Activated naive CD4-positive, alpha-beta T cell treated with anti-CD3 and anti-CD28 coated beads, Interleukin-2, amount 50 U/mL, for 72 hours (primary cell): ENCODE results near the gene FUT1. TPM values are rescaled to one million over a fixed set of nuclear protein-coding genes. Genes with fewer than 3 reads are reported as not detected.
"Not testable (repeated sequence)": the region's sequence is repeated elsewhere in the genome, so short reads cannot be mapped to it uniquely, and the experiment has no call there.

Experiments
- ATAC-seq, 2 donors: fragments of 150-1000 bp; cut with Tn5 transposase; 2 replicates each; pipeline ENCODE4 v1.10.0; 2021; ENCODE audit warnings: mild to moderate bottlenecking in 2 of 2, moderate library complexity in 2 of 2
- DNase-seq, 2 donors: peaks; one replicate each; pipeline ENCODE4 v3.0.0; 2021 to 2022; ENCODE audit warnings: low spot score in 2 of 2
- H3K27ac Mint-ChIP-seq, 2 donors: one replicate each; pipeline ENCODE4 v1.8.0; 2022; ENCODE audit warnings: mild to moderate bottlenecking in 2 of 2, mixed read lengths in 2 of 2
- H3K36me3 Mint-ChIP-seq, 2 donors: one replicate each; pipeline ENCODE4 v1.8.0; 2022; ENCODE audit warnings: mixed read lengths in 2 of 2
- H3K9me3 Mint-ChIP-seq, 2 donors: one replicate each; pipeline ENCODE4 v1.8.0; 2022; ENCODE audit warnings: mixed read lengths in 2 of 2
- total RNA-seq, 2 donors: library from RNA; stranded (reverse); gene quantifications; one replicate each; pipeline ENCODE4 v1.2.3, GENCODE V29; 2022

FUT1 gene
- total RNA-seq: under 1 TPM in 1 of 2 donors, not detected in 1; 0.41 TPM

- ATAC-seq: peak; percentile 80 to 82
- Mint-ChIP-seq H3K36me3 (no peaks in the 10 kb centered on the region), H3K9me3 (no peaks in the 10 kb centered on the region), H3K27ac (peak within 1 kb of the TSS in 1 of 2 donors; percentile 23)
- DNase-seq: peak in 1 of 2 donors; percentile 49
Measured at GRCh38 chr19:48752496-48753365, at the start of gene FUT1. Gene FUT1 (minus strand): TSS chr19:48752641. CDS start chr19:48751281, 1,360 bp downstream.

DNA sequence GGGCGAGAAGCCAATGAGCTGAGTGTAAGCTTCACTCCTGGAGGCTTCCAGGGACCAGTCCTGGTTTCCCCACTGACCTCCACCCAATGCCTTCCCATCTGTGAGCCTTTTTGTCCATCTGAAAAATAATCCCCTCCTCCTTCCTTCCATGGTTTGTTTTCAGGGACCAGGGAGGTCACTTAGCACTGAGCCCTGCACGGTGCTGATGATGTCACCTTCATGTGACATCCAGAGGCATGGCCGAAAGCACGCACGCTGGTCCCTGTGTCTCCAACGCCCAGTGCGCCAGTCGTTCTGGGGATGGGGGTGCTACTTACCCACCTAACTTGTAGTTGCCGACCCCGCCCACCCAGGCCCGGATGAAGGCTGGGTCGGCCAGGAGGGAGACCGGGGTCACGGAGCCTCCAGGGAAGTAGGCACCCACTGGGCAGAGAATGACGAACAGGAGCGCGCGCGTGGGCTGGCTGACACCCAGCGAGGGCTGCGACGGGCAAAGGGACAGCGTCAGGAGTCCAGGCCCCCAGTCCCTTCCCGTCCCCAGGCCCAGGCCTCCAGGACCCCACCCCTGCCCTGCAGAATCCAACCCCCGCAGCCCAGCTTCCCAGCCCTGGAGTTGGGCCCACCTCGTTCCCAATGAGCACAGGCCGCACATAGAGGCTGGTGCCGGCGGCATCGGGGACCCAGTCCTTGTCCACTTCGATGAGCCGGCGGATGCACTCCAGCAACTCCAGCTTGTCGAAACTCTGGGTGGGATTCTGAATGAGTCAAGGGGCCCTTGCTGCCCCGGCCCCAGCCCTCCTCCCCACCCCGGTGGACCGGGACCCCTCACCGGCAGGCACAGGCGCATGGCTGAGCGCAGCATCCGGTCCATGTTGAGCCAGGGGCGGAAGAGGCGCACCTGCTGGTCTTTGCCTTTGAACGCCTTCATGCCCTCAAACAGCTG lies 47.2 kb upstream of the FUT1 start:
- H3K9me3 Mint-ChIP-seq: no peaks in the 10 kb centered on the region
- H3K27ac Mint-ChIP-seq: no peak overlapping the region
- DNase-seq (no peak), ATAC-seq (no peak)
- H3K36me3 Mint-ChIP-seq: no peaks in the 10 kb centered on the region

GRCh38 chr19:48798937-48799336 lies 46.5 kb upstream of the FUT1 start:
- DNase-seq: no peak
- Mint-ChIP-seq H3K27ac (no peak overlapping the region), H3K36me3 (no peaks in the 10 kb centered on the region), H3K9me3 (no peaks in the 10 kb centered on the region)
- ATAC-seq: no peak

DNA sequence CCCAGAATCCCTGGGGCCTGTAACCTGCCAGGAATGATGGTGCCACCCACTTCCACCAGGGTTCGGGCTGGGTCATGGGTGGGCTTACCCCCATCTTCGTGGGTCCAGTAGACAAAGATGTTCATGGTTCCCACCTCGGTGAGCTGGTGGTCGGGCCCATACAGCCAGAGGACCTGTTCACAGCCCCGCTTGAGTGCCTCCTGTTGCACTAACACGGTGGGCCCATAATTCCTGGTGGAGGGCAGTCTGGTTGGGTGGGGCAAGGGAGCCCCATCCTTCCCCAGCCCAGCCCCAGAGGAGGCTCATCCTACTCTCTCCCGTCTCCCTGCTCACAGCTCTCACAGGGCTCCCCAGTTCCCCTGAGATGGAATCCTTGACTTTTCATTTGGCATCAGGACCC lies 44.7 kb upstream of the FUT1 start:
- no peak for ATAC-seq
- DNase-seq: no peak
- H3K36me3 Mint-ChIP-seq: no peaks in the 10 kb centered on the region
- no peaks in the 10 kb centered on the region for H3K9me3 Mint-ChIP-seq
- peak overlapping the region; percentile 70 to 88 for H3K27ac Mint-ChIP-seq

DNA sequence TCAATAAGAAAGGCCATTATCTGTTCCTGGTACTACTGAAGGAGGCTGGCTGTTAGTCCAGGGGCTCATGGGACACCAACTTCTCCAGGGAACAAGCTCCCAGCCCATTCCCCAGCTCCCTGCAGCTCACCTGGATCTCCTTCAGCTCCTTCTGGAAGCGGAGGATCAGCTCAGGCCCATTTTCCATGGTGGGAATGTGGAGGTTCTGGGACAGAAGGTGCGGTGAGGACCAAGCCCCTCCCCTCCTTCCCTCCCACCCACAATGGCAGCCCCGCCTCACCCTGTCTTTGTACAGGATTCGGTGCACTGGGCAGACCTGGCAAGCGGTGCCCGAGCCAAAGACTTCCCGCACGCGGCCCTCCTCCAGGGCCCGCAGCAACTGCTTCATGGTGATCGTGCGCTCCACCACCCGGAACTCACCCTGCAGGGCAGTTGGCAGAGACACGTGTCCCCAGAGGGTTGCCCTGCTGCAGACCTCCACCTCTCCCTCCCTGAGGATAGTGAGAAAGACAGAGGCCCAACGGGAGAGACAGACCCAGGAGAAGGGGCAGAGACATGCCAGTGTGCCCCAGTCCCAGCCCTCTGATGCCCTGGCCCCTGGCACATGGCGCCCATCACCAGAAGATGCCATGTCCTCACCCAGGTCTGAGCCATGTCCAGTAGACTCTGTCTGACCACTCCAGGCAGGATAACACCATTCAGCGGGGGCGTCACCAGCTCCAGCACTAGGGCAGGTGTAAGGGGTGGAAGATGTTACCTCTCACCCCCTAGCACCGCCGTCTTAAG lies 44.0 kb upstream of the FUT1 start:
- no peak overlapping the region for H3K27ac Mint-ChIP-seq
- no peak for ATAC-seq
- H3K9me3 Mint-ChIP-seq: no peaks in the 10 kb centered on the region
- DNase-seq: no peak
- no peaks in the 10 kb centered on the region for H3K36me3 Mint-ChIP-seq

- no peaks in the 10 kb centered on the region for H3K9me3 Mint-ChIP-seq
- H3K36me3 Mint-ChIP-seq: no peaks in the 10 kb centered on the region
Measured at GRCh38 chr19:48795685-48796070, 43.2 kb upstream of the FUT1 start.

DNA sequence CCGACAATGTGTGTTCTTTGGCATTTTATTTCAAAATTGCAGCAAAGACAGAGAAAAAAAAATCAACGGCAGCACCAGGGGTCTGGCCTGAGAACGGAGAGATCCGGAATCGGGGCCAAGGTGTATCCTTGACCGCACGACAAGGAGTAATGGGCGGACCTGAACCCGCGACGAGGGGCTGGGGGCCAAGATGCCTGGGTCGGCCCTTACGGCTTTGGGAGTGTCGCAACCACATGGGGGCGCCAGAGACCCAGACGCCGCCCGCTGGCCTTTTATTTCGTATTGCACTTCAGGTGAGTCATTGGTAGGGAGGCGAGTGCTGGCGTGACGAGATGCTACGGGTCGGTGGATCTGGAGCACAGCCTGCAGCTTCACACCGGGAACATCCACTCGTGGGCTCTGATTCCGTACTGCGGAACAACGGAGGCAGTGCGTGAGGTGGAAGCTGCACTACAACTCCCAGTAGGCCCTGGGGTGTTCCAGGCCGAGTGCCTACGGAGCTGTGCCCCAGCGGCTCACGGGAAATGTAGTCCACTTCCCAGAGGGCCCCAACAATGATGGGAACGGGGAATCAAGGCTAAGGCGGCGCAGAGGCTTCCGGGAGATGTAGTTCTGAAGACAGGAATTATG lies 42.7 kb upstream of the FUT1 start:
- H3K9me3 Mint-ChIP-seq: no peaks in the 10 kb centered on the region
- DNase-seq: peak; percentile 85 to 86
- no peaks in the 10 kb centered on the region for H3K36me3 Mint-ChIP-seq
- peak overlapping the region; percentile 84 to 92 for H3K27ac Mint-ChIP-seq
- peak; percentile 93 to 99 for ATAC-seq

More at GRCh38 chr19:48795685-48796070, 43.2 kb upstream of the FUT1 start:
- no peak for DNase-seq
- no peak for ATAC-seq
- peak overlapping the region; percentile 84 to 92 for H3K27ac Mint-ChIP-seq

- Mint-ChIP-seq H3K9me3 (no peaks in the 10 kb centered on the region), H3K36me3 (no peaks in the 10 kb centered on the region), H3K27ac (peak overlapping the region; percentile 84 to 92)
- ATAC-seq (no peak), DNase-seq (no peak)
Measured at GRCh38 chr19:48794291-48794690, 41.9 kb upstream of the FUT1 start.

DNA sequence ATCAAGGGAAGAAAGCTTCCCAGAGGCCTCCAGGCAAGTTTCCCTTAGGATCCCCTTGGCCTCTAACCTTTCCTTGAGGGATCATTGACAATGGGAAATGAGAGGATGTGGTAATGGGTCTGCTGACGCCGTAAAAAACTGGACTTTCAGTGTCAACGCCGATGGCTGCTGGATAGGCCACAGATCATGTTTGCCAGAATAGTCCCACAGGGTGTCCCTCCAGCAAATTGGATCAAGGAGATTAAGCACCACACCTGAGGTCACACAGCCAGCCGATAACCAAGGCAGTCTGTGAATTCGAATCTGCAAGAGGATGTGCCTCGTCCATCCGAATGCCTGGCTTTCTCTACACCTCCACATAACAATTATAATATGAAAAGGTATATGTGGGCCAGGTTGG lies 40.8 kb upstream of the FUT1 start:
- DNase-seq (no peak), ATAC-seq (no peak)
- Mint-ChIP-seq H3K36me3 (no peaks in the 10 kb centered on the region), H3K9me3 (no peaks in the 10 kb centered on the region), H3K27ac (no peak overlapping the region)

DNA sequence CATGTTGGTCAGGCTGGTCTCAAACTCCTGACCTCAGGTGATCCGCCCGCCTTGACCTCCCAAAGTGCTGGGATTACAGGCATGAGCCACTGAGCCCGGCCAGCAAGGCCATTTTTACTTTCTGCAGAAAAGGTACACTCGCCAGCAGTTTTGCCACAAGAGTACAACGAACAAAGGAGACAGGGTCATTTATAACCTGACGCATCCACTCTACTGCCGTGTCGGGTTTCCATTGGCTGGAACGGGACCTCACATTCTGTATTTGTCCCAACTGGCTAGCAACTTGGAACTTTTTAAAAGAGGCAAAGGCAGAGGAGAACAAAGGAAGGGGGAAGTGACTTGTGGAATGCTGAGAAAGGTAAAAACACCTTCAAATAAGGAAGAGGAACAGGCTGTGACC lies 34.9 kb upstream of the FUT1 start:
- not testable (repeated sequence) for H3K27ac Mint-ChIP-seq, H3K9me3 Mint-ChIP-seq, H3K36me3 Mint-ChIP-seq, ATAC-seq, DNase-seq

GRCh38 chr19:48786422-48786821 lies 34.0 kb upstream of the FUT1 start:
- not testable (repeated sequence) for ATAC-seq, H3K36me3 Mint-ChIP-seq

DNA sequence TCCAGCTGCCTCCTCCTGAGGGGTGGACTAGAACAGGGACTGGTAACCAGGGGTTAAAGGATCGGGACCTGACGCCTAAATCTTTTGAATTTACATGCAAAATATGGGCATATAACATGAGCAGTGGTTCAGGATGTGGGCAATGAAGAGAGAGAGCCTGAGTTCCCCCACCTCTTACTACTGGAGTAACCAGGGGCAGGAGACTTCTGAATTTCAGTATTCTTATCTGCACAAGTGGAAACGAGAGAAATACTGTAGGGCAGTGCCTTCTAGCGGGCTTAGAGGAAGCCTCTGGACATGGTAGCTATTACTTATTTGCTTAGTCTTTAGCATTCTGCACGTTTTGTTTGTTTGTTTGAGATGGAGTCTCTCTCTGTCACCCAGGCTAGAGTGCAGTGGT lies 32.1 kb upstream of the FUT1 start:
- Mint-ChIP-seq H3K27ac (no peak overlapping the region), H3K36me3 (no peaks in the 10 kb centered on the region), H3K9me3 (no peaks in the 10 kb centered on the region)
- DNase-seq (no peak), ATAC-seq (no peak)

More at GRCh38 chr19:48786422-48786821, 34.0 kb upstream of the FUT1 start:
- DNase-seq, H3K27ac Mint-ChIP-seq, H3K9me3 Mint-ChIP-seq: not testable (repeated sequence)

DNA sequence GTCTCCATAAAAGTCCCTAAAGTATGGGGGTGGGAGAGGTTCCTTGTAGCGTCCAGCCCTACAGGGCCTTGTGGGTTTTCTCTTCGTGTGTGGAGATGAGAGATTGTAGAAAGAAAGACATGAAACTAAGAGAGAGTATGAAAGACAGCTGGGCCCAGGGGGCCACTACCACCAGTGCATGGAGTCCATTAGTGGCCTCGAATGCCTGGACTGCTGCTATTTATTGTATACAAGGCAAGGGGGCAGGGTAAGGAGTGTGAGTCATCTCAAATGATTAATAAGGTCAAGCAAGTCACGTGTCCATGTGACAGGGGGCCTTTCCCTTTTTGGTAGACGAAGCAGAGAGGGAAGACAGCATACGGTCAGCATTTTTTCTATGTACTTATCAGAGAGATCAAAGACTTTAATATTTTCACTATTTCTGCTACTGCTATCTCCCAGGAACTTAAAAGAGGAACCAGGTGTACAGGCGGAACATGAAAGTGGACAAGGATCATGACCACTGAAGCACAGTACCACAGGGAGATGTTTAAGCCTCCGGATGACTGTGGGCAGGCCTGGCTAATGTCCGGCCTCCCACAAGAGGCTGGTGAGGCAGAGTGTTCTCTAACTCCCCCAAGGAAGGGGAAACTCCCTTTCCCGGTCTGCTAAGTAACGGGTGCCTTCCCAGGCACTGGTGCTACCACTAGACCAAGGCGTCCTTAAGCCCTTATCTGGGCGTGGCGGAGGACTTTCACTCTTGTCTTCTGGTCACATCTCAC lies 28.4 kb upstream of the FUT1 start:
- Mint-ChIP-seq H3K36me3 (no peaks in the 10 kb centered on the region), H3K9me3 (no peaks in the 10 kb centered on the region), H3K27ac (no peak overlapping the region)
- no peak for DNase-seq
- ATAC-seq: no peak

GRCh38 chr19:48779636-48780035 lies 27.2 kb upstream of the FUT1 start:
- Mint-ChIP-seq H3K36me3 (no peaks in the 10 kb centered on the region), H3K27ac (no peak overlapping the region), H3K9me3 (no peaks in the 10 kb centered on the region)
- DNase-seq (no peak), ATAC-seq (no peak)

DNA sequence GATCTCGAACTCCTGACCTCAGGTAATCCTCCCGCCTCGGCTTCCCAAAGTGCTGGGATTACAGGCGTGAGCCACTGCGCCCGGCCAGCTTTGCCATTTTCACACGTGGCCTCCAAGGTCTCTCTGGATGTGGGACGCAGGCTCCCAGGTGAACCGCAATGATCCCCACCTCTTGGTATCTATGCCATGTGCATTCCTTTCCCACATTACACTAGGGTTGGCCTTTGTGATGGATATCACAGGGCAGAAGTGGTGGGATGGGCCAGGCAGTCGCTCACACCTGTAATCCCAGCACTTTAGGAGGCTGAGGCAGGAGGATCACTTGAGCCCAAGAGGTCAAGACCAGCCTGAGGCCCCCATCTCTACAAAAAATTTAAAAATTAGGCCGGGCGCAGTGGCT lies 25.3 kb upstream of the FUT1 start:
- Mint-ChIP-seq H3K36me3 (no peaks in the 10 kb centered on the region), H3K9me3 (no peaks in the 10 kb centered on the region), H3K27ac (no peak overlapping the region)
- ATAC-seq: no peak
- no peak for DNase-seq
